Measurements from ENCODE around the gene HLA-DPB1. TPM values are rescaled to one million over a fixed set of nuclear protein-coding genes. Genes with fewer than 3 reads are reported as not detected.

The HLA-DPB1 gene
- total RNA-seq, 1 donor: 9.1 TPM

DNA sequence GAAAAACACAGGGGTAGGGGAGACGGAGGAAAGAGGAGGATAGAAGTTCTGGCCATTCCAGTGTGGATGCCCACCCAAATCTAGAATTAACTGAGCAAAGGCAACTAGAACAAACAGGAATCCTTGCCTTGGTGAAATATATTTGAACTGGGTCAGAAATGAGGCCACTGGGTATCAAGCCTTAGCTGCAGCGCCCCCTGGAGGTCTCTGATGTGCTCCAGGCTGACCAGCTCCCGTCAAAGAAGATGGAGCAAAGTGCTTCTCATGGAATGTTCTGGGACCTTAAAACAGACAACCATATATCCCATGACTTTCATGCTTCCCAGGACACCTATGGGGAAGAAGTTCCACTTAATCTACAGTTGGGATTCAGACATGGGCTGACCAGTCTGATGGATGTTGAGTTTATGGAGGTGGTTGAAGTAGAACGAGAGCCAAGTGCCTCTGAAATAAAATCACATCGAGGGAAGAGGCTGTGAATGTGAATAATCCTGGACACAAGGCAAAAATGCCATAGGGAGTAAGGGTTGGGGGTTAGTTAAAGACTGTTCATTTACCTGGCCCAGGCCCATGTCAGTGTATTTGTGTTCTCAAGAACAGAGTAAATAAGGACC, 50.4 kb downstream of the HLA-DPB1 start:
- H3K4me3 ChIP-seq (ENCODE audit: low read depth, low read length): no peak overlapping the region
- DNase-seq (ENCODE audit: low read depth): peak; percentile 38

DNA sequence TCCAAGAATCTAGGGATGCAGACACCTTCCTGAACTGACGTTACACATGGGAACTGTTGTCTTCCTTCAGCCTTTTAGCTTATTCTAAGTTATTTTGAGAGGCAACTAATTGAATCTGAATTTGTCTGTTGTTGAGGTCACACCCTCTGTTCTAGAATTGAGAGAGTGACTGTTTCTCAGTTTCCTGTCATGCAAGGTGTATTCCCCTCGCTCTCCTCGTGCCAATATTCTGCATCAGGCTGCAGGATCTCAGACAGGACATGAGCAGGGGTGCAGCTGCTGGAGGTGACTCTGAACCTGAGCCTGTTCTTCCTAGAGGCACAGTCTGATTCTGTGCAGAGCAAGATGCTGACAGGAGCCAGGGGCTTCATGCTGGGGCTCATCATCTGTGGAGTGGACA, 52.5 kb downstream of the HLA-DPB1 start:
- no peak for DNase-seq (ENCODE audit: low read depth)
- TF ChIP-seq, protein P1, sequence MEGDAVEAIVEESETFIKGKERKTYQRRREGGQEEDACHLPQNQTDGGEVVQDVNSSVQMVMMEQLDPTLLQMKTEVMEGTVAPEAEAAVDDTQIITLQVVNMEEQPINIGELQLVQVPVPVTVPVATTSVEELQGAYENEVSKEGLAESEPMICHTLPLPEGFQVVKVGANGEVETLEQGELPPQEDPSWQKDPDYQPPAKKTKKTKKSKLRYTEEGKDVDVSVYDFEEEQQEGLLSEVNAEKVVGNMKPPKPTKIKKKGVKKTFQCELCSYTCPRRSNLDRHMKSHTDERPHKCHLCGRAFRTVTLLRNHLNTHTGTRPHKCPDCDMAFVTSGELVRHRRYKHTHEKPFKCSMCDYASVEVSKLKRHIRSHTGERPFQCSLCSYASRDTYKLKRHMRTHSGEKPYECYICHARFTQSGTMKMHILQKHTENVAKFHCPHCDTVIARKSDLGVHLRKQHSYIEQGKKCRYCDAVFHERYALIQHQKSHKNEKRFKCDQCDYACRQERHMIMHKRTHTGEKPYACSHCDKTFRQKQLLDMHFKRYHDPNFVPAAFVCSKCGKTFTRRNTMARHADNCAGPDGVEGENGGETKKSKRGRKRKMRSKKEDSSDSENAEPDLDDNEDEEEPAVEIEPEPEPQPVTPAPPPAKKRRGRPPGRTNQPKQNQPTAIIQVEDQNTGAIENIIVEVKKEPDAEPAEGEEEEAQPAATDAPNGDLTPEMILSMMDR (IDR thresholded peaks at IDR 0.05; ENCODE audit: insufficient read depth, low read depth, low read length): no peak
- no peak overlapping the region for H3K4me3 ChIP-seq (ENCODE audit: low read depth, low read length)

More for the DNA sequence above, 50.4 kb downstream of the HLA-DPB1 start:
- TF ChIP-seq, protein P1 (IDR thresholded peaks at IDR 0.05; ENCODE audit: insufficient read depth, low read depth, low read length): peak; percentile 77

DNA sequence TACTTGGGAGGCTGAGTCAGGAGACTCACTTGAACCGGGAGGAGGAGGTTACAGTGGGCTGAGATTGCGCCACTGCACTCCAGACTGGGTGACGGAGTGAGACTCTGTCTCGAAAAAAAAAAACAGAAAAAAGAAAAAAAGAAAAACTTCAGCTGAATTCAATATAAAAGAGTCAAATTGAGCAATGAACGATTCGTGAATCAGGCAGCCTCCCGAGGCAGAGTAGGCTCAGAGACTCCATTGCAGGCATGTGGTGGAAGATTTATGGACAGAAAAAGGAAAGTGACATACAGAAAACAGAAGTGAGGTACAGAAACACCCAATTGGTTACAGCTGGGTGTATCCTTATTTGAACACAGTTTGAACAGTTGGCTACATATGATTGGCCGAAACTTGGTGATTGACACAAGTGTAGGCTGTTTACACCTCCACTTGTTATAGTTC, 56.3 kb downstream of the HLA-DPB1 start:
- H3K4me3 ChIP-seq (ENCODE audit: low read depth, low read length): no peak overlapping the region
- no peak for DNase-seq (ENCODE audit: low read depth)
- TF ChIP-seq, protein P1 (IDR thresholded peaks at IDR 0.05; ENCODE audit: insufficient read depth, low read depth, low read length): no peak

GRCh38 chr6:33136310-33136900, 60.6 kb downstream of the HLA-DPB1 start:
- TF ChIP-seq, protein P1 (IDR thresholded peaks at IDR 0.05; ENCODE audit: insufficient read depth, low read depth, low read length): no peak
- no peak overlapping the region for H3K4me3 ChIP-seq (ENCODE audit: low read depth, low read length)
- DNase-seq (ENCODE audit: low read depth): no peak

Other genes with a start within 250 kb of the HLA-DPB1 start
- gene TAP2, start 237.3 kb upstream of the HLA-DPB1 start, total RNA-seq: 20.6 and 33.7 TPM in 2 replicates
- gene PSMB8, start 231.9 kb upstream of the HLA-DPB1 start, total RNA-seq: 72.5 and 78.2 TPM in 2 replicates
- gene TAP1, start 222.3 kb upstream of the HLA-DPB1 start, total RNA-seq: 70.5 and 122 TPM in 2 replicates
- 34.8 and 59.6 TPM in 2 replicates for gene PSMB9, start 221.8 kb upstream of the HLA-DPB1 start, total RNA-seq
- gene HLA-DMB, start 135.0 kb upstream of the HLA-DPB1 start, total RNA-seq: 1.7 TPM in 1 of 2 replicates, not detected in the other
- gene HLA-DMA, start 122.9 kb upstream of the HLA-DPB1 start, total RNA-seq: 1.9 and 3.5 TPM in 2 replicates
- 126 and 146 TPM in 2 replicates for gene BRD2, start 107.4 kb upstream of the HLA-DPB1 start, total RNA-seq
- gene HLA-DOA, start 66.4 kb upstream of the HLA-DPB1 start, total RNA-seq: not detected in 2 replicates
- gene HLA-DPA1, start 2.3 kb upstream of the HLA-DPB1 start, total RNA-seq: 0.43 and 0.97 TPM in 2 replicates
- under 0.01 and 0.32 TPM in 2 replicates for gene COL11A2, start 116.5 kb downstream of the HLA-DPB1 start, total RNA-seq
- gene RXRB, start 124.7 kb downstream of the HLA-DPB1 start, total RNA-seq: 16.8 and 22.5 TPM in 2 replicates
- gene SLC39A7, start 124.9 kb downstream of the HLA-DPB1 start, total RNA-seq: 142 and 143 TPM in 2 replicates
- gene HSD17B8, start 128.7 kb downstream of the HLA-DPB1 start, total RNA-seq: 4.2 and 4.7 TPM in 2 replicates
- 27.2 and 43.8 TPM in 2 replicates for gene RING1, start 132.5 kb downstream of the HLA-DPB1 start, total RNA-seq
- gene VPS52, start 195.9 kb downstream of the HLA-DPB1 start, total RNA-seq: 35.4 and 38.9 TPM in 2 replicates
- gene RPS18, start 196.1 kb downstream of the HLA-DPB1 start, total RNA-seq: 1,877 and 2,083 TPM in 2 replicates
- 2.6 and 5.5 TPM in 2 replicates for gene B3GALT4, start 201.1 kb downstream of the HLA-DPB1 start, total RNA-seq
- 99.7 and 108 TPM in 2 replicates for gene WDR46, start 213.2 kb downstream of the HLA-DPB1 start, total RNA-seq
- gene PFDN6, start 213.6 kb downstream of the HLA-DPB1 start, total RNA-seq: 26.4 and 34.5 TPM in 2 replicates
- gene RGL2, start 223.0 kb downstream of the HLA-DPB1 start, total RNA-seq: 13.0 and 23.2 TPM in 2 replicates
- 125 and 132 TPM in 2 replicates for gene TAPBP, start 238.1 kb downstream of the HLA-DPB1 start, total RNA-seq
- gene ZBTB22, start 241.8 kb downstream of the HLA-DPB1 start, total RNA-seq: 14.8 and 16.0 TPM in 2 replicates
- gene DAXX, start 247.0 kb downstream of the HLA-DPB1 start, total RNA-seq: 39.6 and 58.7 TPM in 2 replicates